ENCODE results near the gene NFYB.

GRCh38 chr12:104121001-104121400 lies 17.0 kb downstream of the NFYB start:
- TF ChIP-seq NFE2L2 (conservative IDR thresholded peaks at IDR 0.05; ENCODE audit: low read length), result no peak
- no peak for TF ChIP-seq POLR2AphosphoS2 (conservative IDR thresholded peaks at IDR 0.05; ENCODE audit: low read length)
- TF ChIP-seq, protein P1, sequence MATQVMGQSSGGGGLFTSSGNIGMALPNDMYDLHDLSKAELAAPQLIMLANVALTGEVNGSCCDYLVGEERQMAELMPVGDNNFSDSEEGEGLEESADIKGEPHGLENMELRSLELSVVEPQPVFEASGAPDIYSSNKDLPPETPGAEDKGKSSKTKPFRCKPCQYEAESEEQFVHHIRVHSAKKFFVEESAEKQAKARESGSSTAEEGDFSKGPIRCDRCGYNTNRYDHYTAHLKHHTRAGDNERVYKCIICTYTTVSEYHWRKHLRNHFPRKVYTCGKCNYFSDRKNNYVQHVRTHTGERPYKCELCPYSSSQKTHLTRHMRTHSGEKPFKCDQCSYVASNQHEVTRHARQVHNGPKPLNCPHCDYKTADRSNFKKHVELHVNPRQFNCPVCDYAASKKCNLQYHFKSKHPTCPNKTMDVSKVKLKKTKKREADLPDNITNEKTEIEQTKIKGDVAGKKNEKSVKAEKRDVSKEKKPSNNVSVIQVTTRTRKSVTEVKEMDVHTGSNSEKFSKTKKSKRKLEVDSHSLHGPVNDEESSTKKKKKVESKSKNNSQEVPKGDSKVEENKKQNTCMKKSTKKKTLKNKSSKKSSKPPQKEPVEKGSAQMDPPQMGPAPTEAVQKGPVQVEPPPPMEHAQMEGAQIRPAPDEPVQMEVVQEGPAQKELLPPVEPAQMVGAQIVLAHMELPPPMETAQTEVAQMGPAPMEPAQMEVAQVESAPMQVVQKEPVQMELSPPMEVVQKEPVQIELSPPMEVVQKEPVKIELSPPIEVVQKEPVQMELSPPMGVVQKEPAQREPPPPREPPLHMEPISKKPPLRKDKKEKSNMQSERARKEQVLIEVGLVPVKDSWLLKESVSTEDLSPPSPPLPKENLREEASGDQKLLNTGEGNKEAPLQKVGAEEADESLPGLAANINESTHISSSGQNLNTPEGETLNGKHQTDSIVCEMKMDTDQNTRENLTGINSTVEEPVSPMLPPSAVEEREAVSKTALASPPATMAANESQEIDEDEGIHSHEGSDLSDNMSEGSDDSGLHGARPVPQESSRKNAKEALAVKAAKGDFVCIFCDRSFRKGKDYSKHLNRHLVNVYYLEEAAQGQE (IDR thresholded peaks at IDR 0.05), result no peak
- no peak for TF ChIP-seq CTCF (IDR thresholded peaks at IDR 0.05)
- no peak for TF ChIP-seq RARB (CRISPR knock-in tag; IDR thresholded peaks at IDR 0.05)
- TF ChIP-seq HOXA7 (CRISPR knock-in tag; IDR thresholded peaks at IDR 0.05), result no peak
- TF ChIP-seq ZFP36 (IDR thresholded peaks at IDR 0.05; ENCODE audit: borderline replicate concordance, partially characterized antibody), result no peak
- TF ChIP-seq SMC3 (IDR thresholded peaks at IDR 0.05), result no peak

Measured in A549 (cell line).